Parathyroid adenoma (tissue), 2 donors: ENCODE results near the gene EFNA4.
A peak's percentile ranks its signal among the peaks of the same experiment; 100 is the strongest.

Experiments used
- H2AFZ ChIP-seq: fragments of 300-600 bp; sonication (generic); one replicate; pipeline ENCODE4 v1.7.0; 2017; ENCODE audit warnings: antibody characterized with exemption, mild to moderate bottlenecking
- H3K27ac ChIP-seq: fragments of 300-600 bp; sonication (generic); one replicate; pipeline ENCODE4 v1.7.0; 2017
- H3K27me3 ChIP-seq: fragments of 300-600 bp; sonication (generic); one replicate; pipeline ENCODE4 v1.7.0; 2017; ENCODE audit warnings: low read length; ENCODE audit not compliant: control insufficient read depth, insufficient read depth
- H3K36me3 ChIP-seq: fragments of 300-600 bp; sonication (generic); one replicate; pipeline ENCODE4 v1.7.0; 2017; ENCODE audit warnings: low read length; ENCODE audit not compliant: control insufficient read depth, insufficient read depth
- H3K4me1 ChIP-seq: fragments of 300-600 bp; sonication (generic); one replicate; pipeline ENCODE4 v1.7.0; 2017; ENCODE audit warnings: control low read depth
- H3K4me2 ChIP-seq: fragments of 300-600 bp; sonication (generic); one replicate; pipeline ENCODE4 v1.7.0; 2017; ENCODE audit warnings: low read length
- H3K4me3 ChIP-seq: fragments of 300-600 bp; sonication (generic); one replicate; pipeline ENCODE4 v1.7.0; 2017; ENCODE audit warnings: low read depth, low read length
- H3K79me2 ChIP-seq: fragments of 300-600 bp; sonication (generic); one replicate; pipeline ENCODE4 v1.7.0; 2017; ENCODE audit warnings: control low read depth
- H3K9ac ChIP-seq: fragments of 300-600 bp; sonication (generic); one replicate; pipeline ENCODE4 v1.7.0; 2017; ENCODE audit warnings: mild to moderate bottlenecking
- H3K9me3 ChIP-seq: fragments of 300-600 bp; sonication (generic); one replicate; pipeline ENCODE4 v1.7.0; 2017; ENCODE audit warnings: low read length; ENCODE audit not compliant: control insufficient read depth
- CTCF ChIP-seq: fragments of 300-600 bp; sonication (generic); IDR thresholded peaks from one replicate; pipeline ENCODE4 v1.7.0; 2017; ENCODE audit warnings: antibody characterized with exemption, mild to moderate bottlenecking
- donor health status: primary hyperparathyroidism.

Gene EFNA4

GRCh38 chr1:155068599-155068998 is 5.1 kb downstream of the EFNA4 start:
- no peak for TF ChIP-seq CTCF
- no peaks in the 10 kb centered on the region for H3K4me1 ChIP-seq

GRCh38 chr1:155069551-155070157 is 6.1 kb downstream of the EFNA4 start:
- Histone ChIP-seq H2AFZ (no peak overlapping the region), H3K27me3 (no peaks in the 10 kb centered on the region), H3K36me3 (no peaks in the 10 kb centered on the region), H3K9me3 (no peaks in the 10 kb centered on the region), H3K27ac (no peak overlapping the region), H3K79me2 (no peaks in the 10 kb centered on the region), H3K4me3 (no peak overlapping the region), H3K4me1 (no peaks in the 10 kb centered on the region), H3K4me2 (no peak overlapping the region), H3K9ac (no peak overlapping the region)
- TF ChIP-seq CTCF = no peak

More at GRCh38 chr1:155068599-155068998, 5.1 kb downstream of the EFNA4 start:
- Histone ChIP-seq H3K79me2 (no peaks in the 10 kb centered on the region), H3K4me2 (no peak overlapping the region), H2AFZ (no peak overlapping the region), H3K4me3 (no peak overlapping the region), H3K9ac (no peak overlapping the region), H3K27me3 (no peaks in the 10 kb centered on the region), H3K36me3 (no peaks in the 10 kb centered on the region), H3K27ac (no peak overlapping the region), H3K9me3 (no peaks in the 10 kb centered on the region)

- peak overlapping the region; percentile 49 for H3K4me3 ChIP-seq
Measured at GRCh38 chr1:155070158-155070621, 6.7 kb downstream of the EFNA4 start.

GRCh38 chr1:155070721-155071569 is 7.4 kb downstream of the EFNA4 start:
- peak overlapping the region; percentile 59 for H2AFZ ChIP-seq
- H3K27me3 ChIP-seq = no peaks in the 10 kb centered on the region
- no peak overlapping the region for H3K27ac ChIP-seq
- TF ChIP-seq CTCF = no peak
- no peaks in the 10 kb centered on the region for H3K79me2 ChIP-seq
- no peak overlapping the region for H3K9ac ChIP-seq
- H3K4me1 ChIP-seq = no peaks in the 10 kb centered on the region
- peak overlapping the region; percentile 71 for H3K4me2 ChIP-seq
- no peaks in the 10 kb centered on the region for H3K9me3 ChIP-seq
- H3K4me3 ChIP-seq = peak overlapping the region; percentile 49
- no peaks in the 10 kb centered on the region for H3K36me3 ChIP-seq

More at GRCh38 chr1:155070158-155070621, 6.7 kb downstream of the EFNA4 start:
- no peak for TF ChIP-seq CTCF
- Histone ChIP-seq H3K9ac (no peak overlapping the region), H3K36me3 (no peaks in the 10 kb centered on the region), H2AFZ (no peak overlapping the region), H3K4me2 (peak overlapping the region; percentile 71), H3K27me3 (no peaks in the 10 kb centered on the region), H3K27ac (no peak overlapping the region), H3K4me1 (no peaks in the 10 kb centered on the region), H3K9me3 (no peaks in the 10 kb centered on the region), H3K79me2 (no peaks in the 10 kb centered on the region)
